ENCODE measurements around the gene EIF4G2.

EIF4G2 gene

GRCh38 chr11:10758957-10759356 is 49.8 kb downstream of the EIF4G2 start:
- TF ChIP-seq ZNF274 (IDR thresholded peaks at IDR 0.05; ENCODE audit: low read depth, low read length): no peak
- no peak for TF ChIP-seq YY1 (IDR thresholded peaks at IDR 0.05; ENCODE audit: insufficient read depth, insufficient read length)
- no peak for TF ChIP-seq SUZ12 (IDR thresholded peaks at IDR 0.05; ENCODE audit: extremely low read depth, insufficient read depth, insufficient read length)

GRCh38 chr11:10752486-10752885 is 56.2 kb downstream of the EIF4G2 start:
- TF ChIP-seq SUZ12 (IDR thresholded peaks at IDR 0.05; ENCODE audit: extremely low read depth, insufficient read depth, insufficient read length) (no peak), YY1 (IDR thresholded peaks at IDR 0.05; ENCODE audit: insufficient read depth, insufficient read length) (no peak), ZNF274 (IDR thresholded peaks at IDR 0.05; ENCODE audit: low read depth, low read length) (no peak)
- no peaks in the 10 kb centered on the region for H3K27me3 ChIP-seq (ENCODE audit: insufficient read depth, insufficient read length)
- H3K4me1 ChIP-seq (ENCODE audit: insufficient read depth, insufficient read length): no peaks in the 10 kb centered on the region
- no peak for DNase-seq (ENCODE audit: low read depth, low spot score)
- H3K36me3 ChIP-seq (ENCODE audit: insufficient read depth, insufficient read length, low read length): peaks cover 47% of the 10 kb centered on the region
- no peak overlapping the region for H3K9ac ChIP-seq (ENCODE audit: insufficient read length, low read depth)
- H3K4me3 ChIP-seq (ENCODE audit: insufficient read length, low read depth): peak overlapping the region; percentile 80
- H3K9me3 ChIP-seq (ENCODE audit: insufficient read depth, low read length): no peaks in the 10 kb centered on the region

More at GRCh38 chr11:10758957-10759356, 49.8 kb downstream of the EIF4G2 start:
- H3K36me3 ChIP-seq (ENCODE audit: insufficient read depth, insufficient read length, low read length): peaks cover 73% of the 10 kb centered on the region
- H3K4me3 ChIP-seq (ENCODE audit: insufficient read length, low read depth): no peak overlapping the region
- H3K4me1 ChIP-seq (ENCODE audit: insufficient read depth, insufficient read length): no peaks in the 10 kb centered on the region
- H3K27me3 ChIP-seq (ENCODE audit: insufficient read depth, insufficient read length): no peaks in the 10 kb centered on the region
- DNase-seq (ENCODE audit: low read depth, low spot score): no peak
- H3K9ac ChIP-seq (ENCODE audit: insufficient read length, low read depth): no peak overlapping the region
- H3K9me3 ChIP-seq (ENCODE audit: insufficient read depth, low read length): no peaks in the 10 kb centered on the region

- peaks cover 43% of the 10 kb centered on the region for H3K36me3 ChIP-seq (ENCODE audit: insufficient read depth, insufficient read length, low read length)
- H3K27me3 ChIP-seq (ENCODE audit: insufficient read depth, insufficient read length): no peaks in the 10 kb centered on the region
- H3K9ac ChIP-seq (ENCODE audit: insufficient read length, low read depth): peak overlapping the region; percentile 92
- H3K4me1 ChIP-seq (ENCODE audit: insufficient read depth, insufficient read length): no peaks in the 10 kb centered on the region
- no peaks in the 10 kb centered on the region for H3K9me3 ChIP-seq (ENCODE audit: insufficient read depth, low read length)
- no peak for TF ChIP-seq ZNF274 (IDR thresholded peaks at IDR 0.05; ENCODE audit: low read depth, low read length)
- TF ChIP-seq YY1 (IDR thresholded peaks at IDR 0.05; ENCODE audit: insufficient read depth, insufficient read length): no peak
- TF ChIP-seq SUZ12 (IDR thresholded peaks at IDR 0.05; ENCODE audit: extremely low read depth, insufficient read depth, insufficient read length): no peak
- DNase-seq (ENCODE audit: low read depth, low spot score): no peak
- H3K4me3 ChIP-seq (ENCODE audit: insufficient read length, low read depth): peak overlapping the region; percentile 80
Observed at GRCh38 chr11:10752061-10752460, 56.7 kb downstream of the EIF4G2 start.

DNA sequence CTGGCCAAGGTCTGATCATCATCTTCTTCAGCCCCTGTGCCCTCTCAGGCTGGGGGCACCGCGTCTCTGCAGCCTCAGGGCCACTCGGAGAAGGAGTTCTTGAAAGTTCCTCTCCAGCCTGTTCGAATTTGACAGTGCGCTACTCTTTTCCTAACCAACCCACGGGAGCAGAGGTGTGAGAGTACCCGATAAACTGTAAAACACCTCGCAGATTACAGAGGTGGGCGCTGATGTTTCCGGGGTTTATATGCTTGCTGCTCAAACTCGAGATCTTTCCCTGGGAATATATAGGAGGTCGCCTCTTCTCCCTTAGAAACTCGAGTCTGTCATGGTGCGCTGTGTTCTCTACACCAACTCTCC is 57.2 kb downstream of the EIF4G2 start:
- Histone ChIP-seq H3K36me3 (ENCODE audit: insufficient read depth, insufficient read length, low read length) (peaks cover 38% of the 10 kb centered on the region), H3K9me3 (ENCODE audit: insufficient read depth, low read length) (no peaks in the 10 kb centered on the region), H3K27me3 (ENCODE audit: insufficient read depth, insufficient read length) (no peaks in the 10 kb centered on the region), H3K9ac (ENCODE audit: insufficient read length, low read depth) (peak overlapping the region; percentile 92), H3K4me3 (ENCODE audit: insufficient read length, low read depth) (peak overlapping the region; percentile 80), H3K4me1 (ENCODE audit: insufficient read depth, insufficient read length) (no peaks in the 10 kb centered on the region)
- no peak for DNase-seq (ENCODE audit: low read depth, low spot score)
- no peak for TF ChIP-seq SUZ12 (IDR thresholded peaks at IDR 0.05; ENCODE audit: extremely low read depth, insufficient read depth, insufficient read length)
- TF ChIP-seq ZNF274 (IDR thresholded peaks at IDR 0.05; ENCODE audit: low read depth, low read length): no peak
- no peak for TF ChIP-seq YY1 (IDR thresholded peaks at IDR 0.05; ENCODE audit: insufficient read depth, insufficient read length)

DNA sequence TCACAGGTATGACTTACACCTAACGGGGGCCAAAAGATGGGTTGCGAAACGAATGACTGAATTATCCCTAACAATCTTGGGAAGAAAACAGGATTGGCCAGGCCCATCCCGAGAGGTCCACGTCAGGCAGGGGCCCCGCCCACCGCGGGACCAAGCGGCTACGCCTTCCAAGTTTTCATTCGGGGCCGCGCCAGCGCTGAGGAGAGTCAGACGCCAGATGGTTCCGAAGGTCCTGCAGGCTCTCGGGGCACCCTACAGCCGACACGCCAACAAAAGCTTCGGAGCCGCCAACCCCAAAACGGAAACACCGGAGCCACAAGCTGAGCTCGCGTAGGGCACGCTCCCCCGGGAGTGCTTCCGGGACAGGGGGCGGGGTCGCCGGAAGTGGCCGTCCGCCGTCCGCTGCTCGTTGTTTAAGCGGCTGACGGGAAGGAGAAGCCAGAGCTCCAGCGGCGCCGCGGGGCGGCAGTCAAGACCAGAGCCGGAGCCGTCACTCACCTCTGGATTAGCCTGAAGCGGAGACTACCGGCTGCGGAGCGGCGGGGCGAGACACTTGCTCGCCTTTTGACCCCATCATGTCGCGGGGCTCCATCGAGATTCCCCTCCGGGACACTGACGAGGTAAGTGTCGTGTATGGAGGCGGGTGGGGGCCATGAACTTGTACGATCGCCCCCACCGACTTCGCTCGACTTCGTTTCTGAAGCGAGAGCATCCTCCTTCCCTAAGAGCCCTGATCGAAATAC is 57.7 kb downstream of the EIF4G2 start, which contains the start of gene CTR9:
CTR9 (plus strand) TSS at position 409 of the 743 bp plus-strand sequence; CDS start at position 576, 167 bp downstream.
- peak within 1 kb of the TSS; percentile 80 for H3K4me3 ChIP-seq (ENCODE audit: insufficient read length, low read depth)
- no peaks in the 10 kb centered on the region for H3K27me3 ChIP-seq (ENCODE audit: insufficient read depth, insufficient read length)
- no peak for TF ChIP-seq SUZ12 (IDR thresholded peaks at IDR 0.05; ENCODE audit: extremely low read depth, insufficient read depth, insufficient read length)
- TF ChIP-seq YY1 (IDR thresholded peaks at IDR 0.05; ENCODE audit: insufficient read depth, insufficient read length): no peak
- TF ChIP-seq ZNF274 (IDR thresholded peaks at IDR 0.05; ENCODE audit: low read depth, low read length): no peak
- no peaks in the 10 kb centered on the region for H3K9me3 ChIP-seq (ENCODE audit: insufficient read depth, low read length)
- H3K36me3 ChIP-seq (ENCODE audit: insufficient read depth, insufficient read length, low read length): peaks cover 33% of the 10 kb centered on the region
- peak; percentile 85 for DNase-seq (ENCODE audit: low read depth, low spot score)
- peak within 1 kb of the TSS; percentile 92 for H3K9ac ChIP-seq (ENCODE audit: insufficient read length, low read depth)
- H3K4me1 ChIP-seq (ENCODE audit: insufficient read depth, insufficient read length): no peaks in the 10 kb centered on the region

- H3K27me3 ChIP-seq (ENCODE audit: insufficient read depth, insufficient read length): no peaks in the 10 kb centered on the region
- H3K4me3 ChIP-seq (ENCODE audit: insufficient read length, low read depth): no peak overlapping the region
- no peaks in the 10 kb centered on the region for H3K4me1 ChIP-seq (ENCODE audit: insufficient read depth, insufficient read length)
- DNase-seq (ENCODE audit: low read depth, low spot score): no peak
- no peaks in the 10 kb centered on the region for H3K9me3 ChIP-seq (ENCODE audit: insufficient read depth, low read length)
- TF ChIP-seq YY1 (IDR thresholded peaks at IDR 0.05; ENCODE audit: insufficient read depth, insufficient read length) (no peak), SUZ12 (IDR thresholded peaks at IDR 0.05; ENCODE audit: extremely low read depth, insufficient read depth, insufficient read length) (no peak)
- H3K36me3 ChIP-seq (ENCODE audit: insufficient read depth, insufficient read length, low read length): peaks cover 18% of the 10 kb centered on the region
- H3K9ac ChIP-seq (ENCODE audit: insufficient read length, low read depth): no peak overlapping the region
Observed at GRCh38 chr11:10749476-10749875, 59.2 kb downstream of the EIF4G2 start.

DNA sequence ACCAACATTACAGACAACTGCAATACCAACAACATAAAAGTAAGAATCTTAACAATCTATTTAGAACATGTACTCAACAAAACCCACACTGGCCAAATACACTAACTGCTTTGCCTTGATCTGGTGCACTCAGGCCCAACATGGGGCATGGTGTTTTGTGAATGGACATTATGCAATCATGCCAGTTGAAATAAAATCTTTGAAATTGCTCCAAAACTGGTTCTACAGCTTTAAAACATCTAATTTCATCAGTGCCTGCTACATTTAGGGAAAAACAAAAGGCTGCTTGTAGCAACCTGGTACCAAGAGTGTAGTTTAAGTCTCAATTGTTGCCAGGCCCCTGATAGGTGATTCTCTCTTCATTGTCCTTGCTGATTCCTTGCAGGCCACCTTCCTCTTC is 61.0 kb downstream of the EIF4G2 start:
- Histone ChIP-seq H3K27me3 (ENCODE audit: insufficient read depth, insufficient read length) (no peaks in the 10 kb centered on the region), H3K9me3 (ENCODE audit: insufficient read depth, low read length) (no peaks in the 10 kb centered on the region), H3K36me3 (ENCODE audit: insufficient read depth, insufficient read length, low read length) (peaks cover 2% of the 10 kb centered on the region), H3K4me3 (ENCODE audit: insufficient read length, low read depth) (no peak overlapping the region), H3K4me1 (ENCODE audit: insufficient read depth, insufficient read length) (no peaks in the 10 kb centered on the region), H3K9ac (ENCODE audit: insufficient read length, low read depth) (no peak overlapping the region)
- no peak for DNase-seq (ENCODE audit: low read depth, low spot score)
- no peak for TF ChIP-seq SUZ12 (IDR thresholded peaks at IDR 0.05; ENCODE audit: extremely low read depth, insufficient read depth, insufficient read length)
